Nephron (organoid): ENCODE data around the gene MAGEF1.
A peak's percentile ranks its signal among the peaks of the same experiment; 100 is the strongest.

Experiments
- H3K27ac Mint-ChIP-seq, 3 experiments: 2 replicates each; pipeline ENCODE4 v1.8.0; 2020; ENCODE audit warnings: mixed read lengths in 3 of 3, mild to moderate bottlenecking in 2 of 3, moderate library complexity in 1 of 3
- H3K27me3 Mint-ChIP-seq: 2 replicates; pipeline ENCODE4 v1.8.0; 2021; ENCODE audit warnings: low read depth, mild to moderate bottlenecking, moderate library complexity, mixed read lengths
- H3K36me3 Mint-ChIP-seq: 2 replicates; pipeline ENCODE4 v1.8.0; 2020; ENCODE audit warnings: low read depth, mixed read lengths
- H3K4me1 Mint-ChIP-seq: 2 replicates; pipeline ENCODE4 v1.8.0; 2020; ENCODE audit warnings: mixed read lengths
- H3K4me3 Mint-ChIP-seq, 3 experiments: 2 replicates each; pipeline ENCODE4 v1.8.0; 2020; ENCODE audit warnings: mild to moderate bottlenecking in 3 of 3, mixed read lengths in 3 of 3, moderate library complexity in 2 of 3
- H3K9me3 Mint-ChIP-seq: 2 replicates; pipeline ENCODE4 v1.8.0; 2020; ENCODE audit warnings: mixed read lengths
- TF ChIP-seq, protein P1 (sequence below), 3 experiments: fragments of 200-600 bp; sonication (generic); IDR thresholded peaks; one replicate each; pipeline ENCODE4 v1.5.0; 2021; ENCODE audit warnings: antibody characterized with exemption in 3 of 3; ENCODE audit not compliant: unreplicated experiment in 3 of 3

The MAGEF1 gene, protein sequence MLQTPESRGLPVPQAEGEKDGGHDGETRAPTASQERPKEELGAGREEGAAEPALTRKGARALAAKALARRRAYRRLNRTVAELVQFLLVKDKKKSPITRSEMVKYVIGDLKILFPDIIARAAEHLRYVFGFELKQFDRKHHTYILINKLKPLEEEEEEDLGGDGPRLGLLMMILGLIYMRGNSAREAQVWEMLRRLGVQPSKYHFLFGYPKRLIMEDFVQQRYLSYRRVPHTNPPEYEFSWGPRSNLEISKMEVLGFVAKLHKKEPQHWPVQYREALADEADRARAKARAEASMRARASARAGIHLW

DNA sequence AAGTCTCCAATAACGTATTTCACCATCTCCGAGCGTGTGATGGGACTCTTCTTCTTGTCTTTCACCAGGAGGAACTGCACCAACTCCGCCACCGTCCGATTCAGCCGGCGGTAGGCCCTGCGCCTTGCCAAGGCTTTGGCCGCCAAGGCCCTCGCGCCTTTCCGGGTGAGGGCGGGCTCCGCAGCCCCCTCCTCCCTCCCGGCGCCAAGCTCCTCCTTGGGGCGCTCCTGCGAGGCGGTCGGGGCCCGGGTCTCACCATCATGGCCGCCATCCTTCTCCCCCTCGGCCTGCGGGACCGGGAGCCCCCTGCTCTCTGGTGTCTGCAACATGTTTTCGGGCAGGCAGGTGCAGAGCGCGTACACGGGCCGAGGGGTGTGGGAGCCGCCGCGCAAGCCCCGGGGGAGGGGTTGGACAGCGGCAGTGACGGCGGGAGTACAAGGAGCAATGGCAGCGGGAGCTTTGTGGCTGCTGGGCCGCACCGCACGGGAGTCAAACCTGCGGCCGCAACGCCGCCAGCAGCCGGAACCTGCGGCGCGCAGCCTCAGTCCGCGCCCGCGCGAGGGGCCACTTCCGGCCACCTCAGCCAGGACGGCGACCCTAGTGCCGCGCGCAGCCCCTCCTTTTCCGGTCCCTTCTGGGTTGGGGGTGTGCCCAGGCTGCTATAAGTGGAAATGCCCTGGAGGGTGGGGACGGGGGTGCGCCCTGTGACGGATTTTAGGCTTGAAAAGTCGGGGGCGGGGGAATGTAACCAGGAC lies at the start of gene MAGEF1:
Gene MAGEF1 (minus strand): TSS at position 572 of the 755 bp plus-strand sequence. CDS start 243 bp downstream, at position 329.
- Mint-ChIP-seq H3K36me3 (peaks cover 40% of the 10 kb centered on the region), H3K4me3 (peak within 1 kb of the TSS; percentile 91 to 96 (median 94)), H3K4me1 (peaks cover 60% of the 10 kb centered on the region), H3K9me3 (no peaks in the 10 kb centered on the region), H3K27ac (peak within 1 kb of the TSS; percentile 89 to 95 (median 95)), H3K27me3 (no peaks in the 10 kb centered on the region)
- TF ChIP-seq, protein P1, sequence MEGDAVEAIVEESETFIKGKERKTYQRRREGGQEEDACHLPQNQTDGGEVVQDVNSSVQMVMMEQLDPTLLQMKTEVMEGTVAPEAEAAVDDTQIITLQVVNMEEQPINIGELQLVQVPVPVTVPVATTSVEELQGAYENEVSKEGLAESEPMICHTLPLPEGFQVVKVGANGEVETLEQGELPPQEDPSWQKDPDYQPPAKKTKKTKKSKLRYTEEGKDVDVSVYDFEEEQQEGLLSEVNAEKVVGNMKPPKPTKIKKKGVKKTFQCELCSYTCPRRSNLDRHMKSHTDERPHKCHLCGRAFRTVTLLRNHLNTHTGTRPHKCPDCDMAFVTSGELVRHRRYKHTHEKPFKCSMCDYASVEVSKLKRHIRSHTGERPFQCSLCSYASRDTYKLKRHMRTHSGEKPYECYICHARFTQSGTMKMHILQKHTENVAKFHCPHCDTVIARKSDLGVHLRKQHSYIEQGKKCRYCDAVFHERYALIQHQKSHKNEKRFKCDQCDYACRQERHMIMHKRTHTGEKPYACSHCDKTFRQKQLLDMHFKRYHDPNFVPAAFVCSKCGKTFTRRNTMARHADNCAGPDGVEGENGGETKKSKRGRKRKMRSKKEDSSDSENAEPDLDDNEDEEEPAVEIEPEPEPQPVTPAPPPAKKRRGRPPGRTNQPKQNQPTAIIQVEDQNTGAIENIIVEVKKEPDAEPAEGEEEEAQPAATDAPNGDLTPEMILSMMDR (IDR thresholded peaks at IDR 0.05; ENCODE audit: unreplicated experiment in 3 of 3): no peak

DNA sequence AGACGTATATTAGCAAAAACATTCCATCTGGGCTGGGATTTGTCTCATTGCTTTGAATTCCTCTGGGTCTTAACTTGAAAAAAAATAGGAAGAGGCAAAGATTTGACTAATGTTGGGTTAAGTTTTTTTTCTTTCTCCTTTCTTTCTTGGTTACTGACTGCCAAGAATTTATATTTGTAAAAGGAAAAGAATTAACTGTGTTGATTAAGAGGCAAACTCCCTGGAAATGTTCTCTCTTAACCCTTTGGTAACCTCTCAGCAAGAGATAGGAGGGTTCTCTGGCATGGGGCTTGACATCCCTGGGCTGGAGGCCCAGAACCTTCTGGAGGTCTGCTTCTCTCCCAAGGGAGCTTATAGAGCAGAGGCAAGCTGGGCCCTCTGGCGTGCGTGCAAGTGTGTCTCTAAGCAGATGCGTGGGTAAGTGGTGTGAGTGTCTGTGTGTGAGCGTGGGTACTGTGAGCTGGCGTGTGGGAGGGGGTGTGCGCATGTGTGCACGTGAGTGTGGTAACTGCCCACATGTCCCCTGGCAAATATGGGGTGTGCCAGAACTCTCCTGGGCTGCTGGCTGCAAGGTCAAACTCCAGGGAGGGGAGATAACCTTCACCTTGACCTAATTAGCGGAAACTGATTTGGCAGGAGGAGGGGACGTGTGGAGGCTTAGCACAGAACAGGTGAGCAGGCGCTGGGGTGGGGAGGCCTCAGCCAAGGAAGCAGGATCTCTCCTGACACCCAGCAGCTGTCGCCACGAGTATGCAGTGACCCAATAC lies 49.4 kb upstream of the MAGEF1 start:
- peak overlapping the region; percentile 82 to 92 (median 86) for H3K27ac Mint-ChIP-seq
- peak overlapping the region; percentile 1 to 33 (median 31) for H3K4me3 Mint-ChIP-seq
- H3K9me3 Mint-ChIP-seq: no peaks in the 10 kb centered on the region
- TF ChIP-seq, protein P1 (IDR thresholded peaks at IDR 0.05; ENCODE audit: unreplicated experiment in 3 of 3): no peak
- H3K36me3 Mint-ChIP-seq: no peaks in the 10 kb centered on the region
- H3K27me3 Mint-ChIP-seq: peaks cover 16% of the 10 kb centered on the region
- peaks cover 53% of the 10 kb centered on the region for H3K4me1 Mint-ChIP-seq

DNA sequence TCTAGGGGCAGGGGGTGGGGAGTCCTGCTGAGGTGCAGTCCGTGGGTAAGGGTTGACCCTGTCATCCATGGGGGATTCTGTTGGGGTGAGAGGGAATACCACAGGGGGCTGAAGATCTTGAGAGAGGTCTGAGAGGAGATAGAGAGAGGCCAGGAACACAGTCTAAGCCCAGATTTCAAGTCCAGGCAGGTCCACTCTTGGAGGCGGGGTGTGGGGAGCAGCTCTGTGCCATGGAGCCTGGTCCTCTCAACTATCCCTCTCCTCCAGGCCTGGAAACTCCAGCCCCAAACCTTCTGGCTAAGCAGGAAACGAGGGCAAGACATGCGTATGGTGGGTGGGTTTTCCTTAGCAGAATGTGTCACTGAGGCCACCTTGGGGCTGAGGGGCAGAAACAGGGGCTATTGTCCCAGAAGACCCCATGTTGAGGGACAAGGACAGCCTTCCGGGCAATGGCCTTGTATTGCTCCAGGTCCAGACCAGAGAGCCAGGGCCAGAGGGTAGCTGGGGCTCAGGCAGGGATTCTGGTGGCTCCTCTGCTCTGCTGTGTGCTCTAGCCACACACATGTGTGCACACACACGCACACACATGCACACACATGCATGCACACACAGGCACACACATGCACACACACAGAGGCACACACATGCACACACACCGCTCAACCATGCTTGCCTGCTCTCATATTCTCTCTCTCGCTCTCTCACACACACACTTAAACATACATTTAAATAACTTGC lies 48.6 kb upstream of the MAGEF1 start:
- peak overlapping the region; percentile 1 to 33 (median 31) for H3K4me3 Mint-ChIP-seq
- peak overlapping the region; percentile 82 to 92 (median 86) for H3K27ac Mint-ChIP-seq
- no peaks in the 10 kb centered on the region for H3K9me3 Mint-ChIP-seq
- TF ChIP-seq, protein P1 (IDR thresholded peaks at IDR 0.05; ENCODE audit: unreplicated experiment in 3 of 3): no peak
- H3K4me1 Mint-ChIP-seq: peaks cover 51% of the 10 kb centered on the region
- no peaks in the 10 kb centered on the region for H3K36me3 Mint-ChIP-seq
- peaks cover 8% of the 10 kb centered on the region for H3K27me3 Mint-ChIP-seq

DNA sequence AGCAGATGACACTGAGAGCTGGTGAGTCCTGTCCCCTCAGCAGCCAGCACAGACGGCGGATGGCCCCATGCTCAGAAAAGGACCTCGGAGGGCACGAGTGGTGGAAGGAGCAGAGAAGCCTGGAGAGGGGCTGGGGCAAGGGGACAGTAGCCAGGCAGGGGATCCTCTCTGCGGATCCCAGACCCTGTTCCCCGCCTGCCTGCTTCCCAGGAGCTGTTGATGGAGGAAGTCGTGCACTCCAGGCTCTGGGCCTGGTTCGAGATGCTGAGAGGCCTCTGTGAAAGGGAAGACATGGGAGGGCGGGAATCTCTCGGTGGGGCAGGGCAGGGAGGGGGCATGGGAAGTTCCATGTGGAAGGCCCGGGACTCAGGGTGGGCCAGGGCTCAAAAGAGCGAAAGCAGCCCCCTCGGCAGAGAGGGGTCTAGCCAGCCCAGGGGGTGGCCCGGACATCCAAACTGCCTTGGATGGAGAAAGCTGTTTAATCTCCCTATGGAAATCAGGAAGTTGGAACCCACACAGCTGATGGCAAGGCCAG lies 47.9 kb upstream of the MAGEF1 start:
- TF ChIP-seq, protein P1 (IDR thresholded peaks at IDR 0.05; ENCODE audit: unreplicated experiment in 3 of 3): no peak
- Mint-ChIP-seq H3K36me3 (no peaks in the 10 kb centered on the region), H3K4me3 (peak overlapping the region in 2 of 3 experiments; percentile 6 to 19), H3K27ac (peak overlapping the region; percentile 71 to 87 (median 86)), H3K4me1 (peaks cover 49% of the 10 kb centered on the region), H3K9me3 (no peaks in the 10 kb centered on the region), H3K27me3 (peaks cover 7% of the 10 kb centered on the region)

DNA sequence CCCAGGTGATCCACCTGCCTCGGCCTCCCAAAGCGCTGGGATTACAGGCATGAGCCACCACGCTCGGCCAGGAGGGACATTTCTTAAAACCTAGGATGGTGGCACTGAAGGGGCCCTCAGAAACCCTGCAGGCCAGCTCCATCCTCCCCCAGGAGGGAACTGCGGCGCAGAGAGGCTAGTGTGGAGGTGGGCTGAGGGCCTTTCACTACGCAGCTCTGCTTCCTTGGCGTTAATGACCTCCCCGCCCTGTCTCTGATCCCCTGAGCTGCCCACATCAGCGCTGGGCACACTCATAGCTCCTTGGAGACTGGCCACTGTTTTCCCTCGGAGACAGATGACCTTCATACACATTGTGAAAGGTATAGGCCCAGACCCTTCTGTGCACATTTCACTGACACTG lies 46.2 kb upstream of the MAGEF1 start:
- peak overlapping the region in 2 of 3 experiments; percentile 48 to 52 for H3K27ac Mint-ChIP-seq
- no peaks in the 10 kb centered on the region for H3K9me3 Mint-ChIP-seq
- H3K4me1 Mint-ChIP-seq: peaks cover 49% of the 10 kb centered on the region
- no peak overlapping the region for H3K4me3 Mint-ChIP-seq
- TF ChIP-seq, protein P1 (IDR thresholded peaks at IDR 0.05; ENCODE audit: unreplicated experiment in 3 of 3): no peak
- no peaks in the 10 kb centered on the region for H3K36me3 Mint-ChIP-seq
- peaks cover 7% of the 10 kb centered on the region for H3K27me3 Mint-ChIP-seq
